Neural cell (in vitro differentiated cells): ENCODE data around the gene NR5A1.

ENCODE experiments used
- EZH2 ChIP-seq: fragments of 200-600, 300-800 bp; shearing (Covaris generic), sonication (generic); IDR thresholded peaks from 2 replicates; pipeline ENCODE4 v1.6.1; 2014; ENCODE audit warnings: antibody characterized with exemption, low read length, borderline replicate concordance, mild to moderate bottlenecking; ENCODE audit not compliant: insufficient read depth, poor library complexity, severe bottlenecking
- MXI1 ChIP-seq: fragments of 450-650 bp; conservative IDR thresholded peaks from 2 replicates; pipeline ENCODE4 v1.6.1; 2014; ENCODE audit warnings: antibody characterized with exemption, mild to moderate bottlenecking; ENCODE audit not compliant: poor library complexity, severe bottlenecking
- TF ChIP-seq, protein P1 (sequence below): fragments of 450-650 bp; IDR thresholded peaks from 2 replicates; pipeline ENCODE4 v1.5.1; 2014; ENCODE audit warnings: antibody characterized with exemption, mild to moderate bottlenecking, moderate library complexity; ENCODE audit not compliant: poor library complexity, severe bottlenecking

DNA sequence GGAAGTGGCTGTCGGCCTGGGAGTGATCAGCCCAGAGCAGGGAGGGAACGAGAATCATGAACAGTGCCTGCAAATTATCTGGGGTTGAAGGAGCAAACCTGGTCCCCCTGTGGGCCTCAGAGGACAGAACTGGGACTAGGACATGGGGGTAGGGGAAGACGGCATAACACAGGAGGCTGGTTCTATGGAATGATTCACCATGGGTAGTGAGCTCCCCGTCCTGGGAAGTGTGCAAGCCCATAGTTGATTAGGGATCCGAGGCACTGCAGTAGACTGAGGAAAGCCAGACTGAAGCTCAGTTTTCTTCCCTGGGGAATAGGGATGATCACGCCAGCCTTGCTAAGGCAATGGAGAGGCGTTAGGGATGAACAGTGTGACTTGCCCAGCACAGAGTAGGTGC lies 51.4 kb downstream of the NR5A1 start:
- TF ChIP-seq, protein P1, sequence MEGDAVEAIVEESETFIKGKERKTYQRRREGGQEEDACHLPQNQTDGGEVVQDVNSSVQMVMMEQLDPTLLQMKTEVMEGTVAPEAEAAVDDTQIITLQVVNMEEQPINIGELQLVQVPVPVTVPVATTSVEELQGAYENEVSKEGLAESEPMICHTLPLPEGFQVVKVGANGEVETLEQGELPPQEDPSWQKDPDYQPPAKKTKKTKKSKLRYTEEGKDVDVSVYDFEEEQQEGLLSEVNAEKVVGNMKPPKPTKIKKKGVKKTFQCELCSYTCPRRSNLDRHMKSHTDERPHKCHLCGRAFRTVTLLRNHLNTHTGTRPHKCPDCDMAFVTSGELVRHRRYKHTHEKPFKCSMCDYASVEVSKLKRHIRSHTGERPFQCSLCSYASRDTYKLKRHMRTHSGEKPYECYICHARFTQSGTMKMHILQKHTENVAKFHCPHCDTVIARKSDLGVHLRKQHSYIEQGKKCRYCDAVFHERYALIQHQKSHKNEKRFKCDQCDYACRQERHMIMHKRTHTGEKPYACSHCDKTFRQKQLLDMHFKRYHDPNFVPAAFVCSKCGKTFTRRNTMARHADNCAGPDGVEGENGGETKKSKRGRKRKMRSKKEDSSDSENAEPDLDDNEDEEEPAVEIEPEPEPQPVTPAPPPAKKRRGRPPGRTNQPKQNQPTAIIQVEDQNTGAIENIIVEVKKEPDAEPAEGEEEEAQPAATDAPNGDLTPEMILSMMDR: no peak
- no peak for TF ChIP-seq MXI1
- no peak for TF ChIP-seq EZH2
